Activated T-helper 1 cell treated with anti-CD3 and anti-CD28 coated beads, Interleukin-12 subunit alpha, Interleukin-12 subunit beta, Interleukin-2, Interleukin-4 antibody, amounts not matched to agents 30 ng/mL and 10 ng/mL and 1 ng/mL, durations not matched to agents 14 hours and 24 hours and 36 hours (primary cell): Measurements from ENCODE around the gene TNNT2. TPM values are rescaled to one million over a fixed set of nuclear protein-coding genes. Genes with fewer than 3 reads are reported as not detected.

Source experiments
- DNase-seq: peaks from one replicate; pipeline ENCODE4 v3.0.0; 2021; ENCODE audit warnings: low spot score
- H3K27ac Mint-ChIP-seq: one replicate; pipeline ENCODE4 v1.8.0; 2021; ENCODE audit warnings: mild to moderate bottlenecking, mixed read lengths
- H3K27me3 Mint-ChIP-seq: one replicate; pipeline ENCODE4 v1.8.0; 2022; ENCODE audit warnings: mild to moderate bottlenecking, moderate library complexity, mixed read lengths; ENCODE audit not compliant: insufficient read depth
- H3K36me3 Mint-ChIP-seq: one replicate; pipeline ENCODE4 v1.8.0; 2021; ENCODE audit warnings: low read depth, mixed read lengths
- H3K4me1 Mint-ChIP-seq: one replicate; pipeline ENCODE4 v1.8.0; 2021; ENCODE audit warnings: low read depth, mixed read lengths
- H3K4me3 Mint-ChIP-seq: one replicate; pipeline ENCODE4 v1.8.0; 2021; ENCODE audit warnings: mild to moderate bottlenecking, moderate library complexity, mixed read lengths
- H3K9me3 Mint-ChIP-seq: one replicate; pipeline ENCODE4 v1.8.0; 2021; ENCODE audit warnings: mixed read lengths
- intact Hi-C: fragments of 100-400 bp; cut with micrococcal nuclease; formaldehyde crosslinking; loops from one replicate; pipeline ENCODE4 v1.15.1; 2024
- total RNA-seq: library from RNA; stranded (reverse); gene quantifications from 2 replicates; pipeline ENCODE4 v1.2.3, GENCODE V29; 2022

Gene TNNT2
- total RNA-seq, 1 donor from 2014 or later: not detected

GRCh38 chr1:201383647-201384405 is 6.3 kb upstream of the TNNT2 start:
- Mint-ChIP-seq H3K27ac (no peak overlapping the region), H3K36me3 (no peaks in the 10 kb centered on the region), H3K9me3 (no peaks in the 10 kb centered on the region), H3K4me3 (no peak overlapping the region), H3K4me1 (no peaks in the 10 kb centered on the region), H3K27me3 (peaks cover 4% of the 10 kb centered on the region)
- intact Hi-C loops: no loop called here
- DNase-seq: no peak

- no peaks in the 10 kb centered on the region for H3K9me3 Mint-ChIP-seq
- H3K27ac Mint-ChIP-seq: no peak overlapping the region
- no peak overlapping the region for H3K4me3 Mint-ChIP-seq
- H3K27me3 Mint-ChIP-seq: peaks cover 4% of the 10 kb centered on the region
- no peaks in the 10 kb centered on the region for H3K4me1 Mint-ChIP-seq
- H3K36me3 Mint-ChIP-seq: no peaks in the 10 kb centered on the region
- intact Hi-C loops: no loop called here
- no peak for DNase-seq
Measured at GRCh38 chr1:201381130-201381529, 3.6 kb upstream of the TNNT2 start.

GRCh38 chr1:201379733-201380242 is 2.3 kb upstream of the TNNT2 start:
- Mint-ChIP-seq H3K27me3 (peaks cover 6% of the 10 kb centered on the region), H3K4me1 (no peaks in the 10 kb centered on the region), H3K9me3 (no peaks in the 10 kb centered on the region), H3K27ac (no peak overlapping the region), H3K4me3 (no peak overlapping the region), H3K36me3 (no peaks in the 10 kb centered on the region)
- intact Hi-C loops: no loop called here
- DNase-seq: no peak

- Mint-ChIP-seq H3K27me3 (peaks cover 5% of the 10 kb centered on the region), H3K4me1 (no peaks in the 10 kb centered on the region), H3K9me3 (no peaks in the 10 kb centered on the region), H3K4me3 (no peak overlapping the region), H3K27ac (no peak overlapping the region), H3K36me3 (no peaks in the 10 kb centered on the region)
- intact Hi-C loops: no loop called here
- no peak for DNase-seq
Measured at GRCh38 chr1:201378804-201379203, 1.3 kb upstream of the TNNT2 start.

GRCh38 chr1:201376464-201377374 is 761 bp downstream of the TNNT2 start:
- H3K36me3 Mint-ChIP-seq: no peaks in the 10 kb centered on the region
- intact Hi-C loops: no loop called here
- DNase-seq: no peak
- H3K27ac Mint-ChIP-seq: no peak overlapping the region
- H3K4me1 Mint-ChIP-seq: no peaks in the 10 kb centered on the region
- peaks cover 10% of the 10 kb centered on the region for H3K27me3 Mint-ChIP-seq
- no peak overlapping the region for H3K4me3 Mint-ChIP-seq
- no peaks in the 10 kb centered on the region for H3K9me3 Mint-ChIP-seq

GRCh38 chr1:201376107-201376463 is 1.4 kb downstream of the TNNT2 start:
- no peaks in the 10 kb centered on the region for H3K36me3 Mint-ChIP-seq
- H3K4me1 Mint-ChIP-seq: no peaks in the 10 kb centered on the region
- intact Hi-C loops: no loop called here
- H3K9me3 Mint-ChIP-seq: no peaks in the 10 kb centered on the region
- H3K4me3 Mint-ChIP-seq: no peak overlapping the region
- H3K27ac Mint-ChIP-seq: no peak overlapping the region
- H3K27me3 Mint-ChIP-seq: peaks cover 16% of the 10 kb centered on the region
- no peak for DNase-seq

- no peak for DNase-seq
- H3K4me1 Mint-ChIP-seq: no peaks in the 10 kb centered on the region
- H3K36me3 Mint-ChIP-seq: no peaks in the 10 kb centered on the region
- intact Hi-C loops: no loop called here
- H3K9me3 Mint-ChIP-seq: no peaks in the 10 kb centered on the region
- no peak overlapping the region for H3K4me3 Mint-ChIP-seq
- H3K27ac Mint-ChIP-seq: no peak overlapping the region
- peaks cover 17% of the 10 kb centered on the region for H3K27me3 Mint-ChIP-seq
Measured at GRCh38 chr1:201375169-201375568, 2.3 kb downstream of the TNNT2 start.

- intact Hi-C loops: no loop called here
- no peaks in the 10 kb centered on the region for H3K4me1 Mint-ChIP-seq
- DNase-seq: no peak
Measured at GRCh38 chr1:201374364-201374763, 3.1 kb downstream of the TNNT2 start.

GRCh38 chr1:201371792-201372191 is 5.7 kb downstream of the TNNT2 start:
- Mint-ChIP-seq H3K4me3 (no peak overlapping the region), H3K9me3 (no peaks in the 10 kb centered on the region), H3K27me3 (peaks cover 18% of the 10 kb centered on the region), H3K4me1 (no peaks in the 10 kb centered on the region), H3K36me3 (no peaks in the 10 kb centered on the region), H3K27ac (no peak overlapping the region)
- intact Hi-C loops: no loop called here
- DNase-seq: no peak

More at GRCh38 chr1:201374364-201374763, 3.1 kb downstream of the TNNT2 start:
- no peaks in the 10 kb centered on the region for H3K36me3 Mint-ChIP-seq
- H3K27me3 Mint-ChIP-seq: peaks cover 17% of the 10 kb centered on the region
- no peak overlapping the region for H3K4me3 Mint-ChIP-seq
- H3K27ac Mint-ChIP-seq: no peak overlapping the region
- H3K9me3 Mint-ChIP-seq: no peaks in the 10 kb centered on the region

GRCh38 chr1:201371276-201371675 is 6.2 kb downstream of the TNNT2 start:
- H3K9me3 Mint-ChIP-seq: no peaks in the 10 kb centered on the region
- H3K27ac Mint-ChIP-seq: no peak overlapping the region
- intact Hi-C loops: no loop called here
- H3K4me3 Mint-ChIP-seq: no peak overlapping the region
- H3K4me1 Mint-ChIP-seq: no peaks in the 10 kb centered on the region
- no peak for DNase-seq
- H3K27me3 Mint-ChIP-seq: peaks cover 18% of the 10 kb centered on the region
- H3K36me3 Mint-ChIP-seq: no peaks in the 10 kb centered on the region

GRCh38 chr1:201370500-201370899 is 7.0 kb downstream of the TNNT2 start:
- no peaks in the 10 kb centered on the region for H3K9me3 Mint-ChIP-seq
- peaks cover 18% of the 10 kb centered on the region for H3K27me3 Mint-ChIP-seq
- H3K36me3 Mint-ChIP-seq: no peaks in the 10 kb centered on the region
- DNase-seq: no peak
- H3K27ac Mint-ChIP-seq: no peak overlapping the region
- intact Hi-C loops: no loop called here
- H3K4me1 Mint-ChIP-seq: no peaks in the 10 kb centered on the region
- no peak overlapping the region for H3K4me3 Mint-ChIP-seq

GRCh38 chr1:201369209-201369608 is 8.3 kb downstream of the TNNT2 start:
- Mint-ChIP-seq H3K9me3 (no peaks in the 10 kb centered on the region), H3K36me3 (no peaks in the 10 kb centered on the region), H3K27me3 (peaks cover 13% of the 10 kb centered on the region), H3K4me3 (no peak overlapping the region), H3K4me1 (no peaks in the 10 kb centered on the region), H3K27ac (no peak overlapping the region)
- no peak for DNase-seq
- intact Hi-C loops: no loop called here

- Mint-ChIP-seq H3K9me3 (no peaks in the 10 kb centered on the region), H3K4me1 (no peaks in the 10 kb centered on the region), H3K27ac (no peak overlapping the region), H3K36me3 (no peaks in the 10 kb centered on the region), H3K27me3 (peaks cover 10% of the 10 kb centered on the region), H3K4me3 (no peak overlapping the region)
- DNase-seq: no peak
- intact Hi-C loops: no loop called here
Measured at GRCh38 chr1:201366696-201367095, 10.8 kb downstream of the TNNT2 start.
